Measurements from ENCODE around the gene ADAMTS13. TPM values are rescaled to one million over a fixed set of nuclear protein-coding genes. Genes with fewer than 3 reads are reported as not detected.
"Not testable (repeated sequence)": the region's sequence is repeated elsewhere in the genome, so short reads cannot be mapped to it uniquely, and the experiment has no call there.

The ADAMTS13 gene
- total RNA-seq, 1 experiment from 2014 or later = 0.12 TPM

- not testable (repeated sequence) for DNase-seq (ENCODE audit: low spot score)
Observed at GRCh38 chr9:133391449-133391848, 30.7 kb upstream of the ADAMTS13 start.

- DNase-seq (ENCODE audit: low spot score) = not testable (repeated sequence)
Observed at GRCh38 chr9:133392308-133392707, 29.9 kb upstream of the ADAMTS13 start.

GRCh38 chr9:133393399-133393798 is 28.8 kb upstream of the ADAMTS13 start:
- DNase-seq (ENCODE audit: low spot score) = no peak

- no peak for DNase-seq (ENCODE audit: low spot score)
Observed at GRCh38 chr9:133394687-133395271, 27.4 kb upstream of the ADAMTS13 start.

- no peak for DNase-seq (ENCODE audit: low spot score)
Observed at GRCh38 chr9:133396952-133397351, 25.2 kb upstream of the ADAMTS13 start.

- no peak for DNase-seq (ENCODE audit: low spot score)
Observed at GRCh38 chr9:133397370-133397769, 24.8 kb upstream of the ADAMTS13 start.

GRCh38 chr9:133397895-133398294 is 24.3 kb upstream of the ADAMTS13 start:
- no peak for DNase-seq (ENCODE audit: low spot score)

GRCh38 chr9:133400292-133400691 is 21.9 kb upstream of the ADAMTS13 start:
- DNase-seq (ENCODE audit: low spot score) = no peak

- no peak for DNase-seq (ENCODE audit: low spot score)
Observed at GRCh38 chr9:133401588-133401987, 20.6 kb upstream of the ADAMTS13 start.

- no peak for DNase-seq (ENCODE audit: low spot score)
Observed at GRCh38 chr9:133402689-133403088, 19.5 kb upstream of the ADAMTS13 start.

GRCh38 chr9:133403766-133404453 is 18.3 kb upstream of the ADAMTS13 start:
- DNase-seq (ENCODE audit: low spot score) = no peak

GRCh38 chr9:133404454-133405002 is 17.6 kb upstream of the ADAMTS13 start:
- DNase-seq (ENCODE audit: low spot score) = no peak

- no peak for DNase-seq (ENCODE audit: low spot score)
Observed at GRCh38 chr9:133405508-133406438, 16.4 kb upstream of the ADAMTS13 start.

- DNase-seq (ENCODE audit: low spot score) = peak; percentile 63
Observed at GRCh38 chr9:133406480-133407307, 15.5 kb upstream of the ADAMTS13 start.

- no peak for DNase-seq (ENCODE audit: low spot score)
Observed at GRCh38 chr9:133408042-133408441, 14.1 kb upstream of the ADAMTS13 start.

- DNase-seq (ENCODE audit: low spot score) = no peak
Observed at GRCh38 chr9:133415170-133415569, 7.0 kb upstream of the ADAMTS13 start.

GRCh38 chr9:133417541-133418461 is 4.4 kb upstream of the ADAMTS13 start, which contains the start of gene REXO4:
Gene REXO4, minus strand, starts transcription at chr9:133418010. Its CDS starts 166 bp downstream, at chr9:133417844.
- DNase-seq (ENCODE audit: low spot score) = peak; percentile 73

- DNase-seq (ENCODE audit: low spot score) = no peak
Observed at GRCh38 chr9:133419005-133419404, 3.2 kb upstream of the ADAMTS13 start.

GRCh38 chr9:133420392-133420827 is 1.8 kb upstream of the ADAMTS13 start:
- no peak for DNase-seq (ENCODE audit: low spot score)

- DNase-seq (ENCODE audit: low spot score) = peak; percentile 72
Observed at GRCh38 chr9:133423216-133423615, 1.0 kb downstream of the ADAMTS13 start.
